GM12878 (cell line): ENCODE data around the gene KDM2A. TPM values are rescaled to one million over a fixed set of nuclear protein-coding genes. Genes with fewer than 3 reads are reported as not detected.
A peak's percentile ranks its signal among the peaks of the same experiment; 100 is the strongest.

Experiments used
- BHLHE40 ChIP-seq, 2 experiments: fragments of 450-650 bp in 1 of 2; IDR thresholded peaks; 2 replicates each; pipeline ENCODE4 v1.6.1; 2011 to 2017; ENCODE audit warnings: low read depth in 2 of 2, borderline replicate concordance in 1 of 2, improper control_type of control experiment in 1 of 2, low read length in 1 of 2, mild to moderate bottlenecking in 1 of 2
- CBFB ChIP-seq: IDR thresholded peaks from 2 replicates; pipeline ENCODE4 v1.6.1; 2016; ENCODE audit warnings: antibody characterized with exemption, low read depth
- CUX1 ChIP-seq: IDR thresholded peaks from 2 replicates; pipeline ENCODE4 v1.6.1; 2012; ENCODE audit warnings: improper control_type of control experiment, low read depth, low read length; ENCODE audit not compliant: insufficient replicate concordance
- E2F4 ChIP-seq: IDR thresholded peaks from 2 replicates; pipeline ENCODE4 v1.6.1; 2012; ENCODE audit warnings: low read depth, low read length, improper control_type of control experiment
- EED ChIP-seq: sonication (generic); IDR thresholded peaks from 2 replicates; pipeline ENCODE4 v1.6.1; 2016; ENCODE audit warnings: antibody characterized with exemption, low read depth
- GATAD2B ChIP-seq: fragments of 450-650 bp; conservative IDR thresholded peaks from 2 replicates; pipeline ENCODE4 v1.6.1; 2017; ENCODE audit warnings: low read depth, mild to moderate bottlenecking, moderate library complexity
- HDAC6 ChIP-seq: fragments of 200-600 bp; sonication (generic); IDR thresholded peaks from one replicate; pipeline ENCODE4 v1.8.0; 2017; ENCODE audit warnings: antibody characterized with exemption; ENCODE audit not compliant: unreplicated experiment
- MEF2A ChIP-seq: IDR thresholded peaks from 2 replicates; pipeline ENCODE4 v1.6.1; 2011; ENCODE audit warnings: low read depth, mild to moderate bottlenecking, low read length, moderate library complexity; ENCODE audit not compliant: insufficient read depth
- MEF2B ChIP-seq: fragments of 450-650 bp; IDR thresholded peaks from 2 replicates; pipeline ENCODE4 v1.6.1; 2018; ENCODE audit warnings: mild to moderate bottlenecking, moderate library complexity; ENCODE audit not compliant: partially characterized antibody, poor library complexity, severe bottlenecking
- MYB ChIP-seq: fragments of 150-350 bp; IDR thresholded peaks from 2 replicates; pipeline ENCODE4 v1.6.1; 2014; ENCODE audit warnings: mild to moderate bottlenecking, low read depth, low read length, borderline replicate concordance
- PAX5 ChIP-seq: IDR thresholded peaks from 2 replicates; pipeline ENCODE4 v1.6.1; 2011; ENCODE audit warnings: low read depth, low read length, borderline replicate concordance
- PBX3 ChIP-seq: IDR thresholded peaks from 2 replicates; pipeline ENCODE4 v1.6.1; 2011; ENCODE audit warnings: mild to moderate bottlenecking, low read depth, low read length, moderate library complexity; ENCODE audit not compliant: insufficient replicate concordance
- SMARCA5 ChIP-seq: fragments of 450-650 bp; IDR thresholded peaks from 2 replicates; pipeline ENCODE4 v1.6.1; 2017; ENCODE audit warnings: mild to moderate bottlenecking
- SREBF1 ChIP-seq: IDR thresholded peaks from 2 replicates; pipeline ENCODE4 v1.6.1; 2012; ENCODE audit warnings: mild to moderate bottlenecking, low read length
- TBL1XR1 ChIP-seq: IDR thresholded peaks from 2 replicates; pipeline ENCODE4 v1.6.1; 2012; ENCODE audit warnings: low read depth, low read length, improper control_type of control experiment
- ZNF592 ChIP-seq: fragments of 450-650 bp; IDR thresholded peaks from 2 replicates; pipeline ENCODE4 v1.6.1; 2017; ENCODE audit warnings: mild to moderate bottlenecking, moderate library complexity
- ZZZ3 ChIP-seq: IDR thresholded peaks from 2 replicates; pipeline ENCODE4 v1.6.1; 2011; ENCODE audit warnings: low read depth; ENCODE audit not compliant: control insufficient read depth, insufficient read length
- polyA plus RNA-seq, 11 experiments: library from polyadenylated mRNA; depleted of rRNA in 4 of 11; unstranded in 6 of 11; stranded (reverse) in 5 of 11; fragments of >200 nt; fragmentation: Nextera tagmentation in 4 of 11; fragmentation: Illumina TruSeq in 1 of 11; extraction: Ambion mirVana in 4 of 11; extraction: Trizol in 1 of 11; gene quantifications; 1 replicate in 1 of 11; 2 replicates in 10 of 11; pipeline versions ENCODE4 v1.2.1 to v1.2.3, GENCODE V29; 2011 to 2016; ENCODE audit warnings: inconsistent platforms in 2 of 11, missing spikeins in 2 of 11, low read depth in 1 of 11
- total RNA-seq, 4 experiments: library from RNA; depleted of rRNA in 3 of 4; stranded (reverse); fragments of >200 nt in 3 of 4; fragmentation: Illumina TruSeq in 1 of 4; extraction: Trizol in 1 of 4; gene quantifications; 2 replicates each; pipeline versions ENCODE4 v1.2.1 to v1.2.3, GENCODE V29; 2013 to 2021

Gene KDM2A
- total and polyA plus RNA-seq, 10 of the 15 experiments (the other 5 are each of a cell fraction or from before 2014, with no cell fraction given), result 10.5 to 69.3 (median 41.6) TPM

- TF ChIP-seq EED (peak; percentile 36; the same call in 1 of the 2 replicates), PBX3 (peak; percentile 52), PAX5 (no peak), SREBF1 (no peak), BHLHE40 (IDR thresholded peaks at IDR 0.05; ENCODE audit: borderline replicate concordance in 1 of 2, low read depth in 2 of 2, low read length in 1 of 2) (no peak), HDAC6 (no peak), GATAD2B (no peak), MYB (no peak), TBL1XR1 (no peak), MEF2A (no peak), CUX1 (no peak), CBFB (no peak), ZNF592 (no peak), ZZZ3 (no peak), E2F4 (no peak), SMARCA5 (peak; percentile 64; the same call in 1 of the 2 replicates), MEF2B (no peak)
Measured at GRCh38 chr11:67262731-67263675, 143.9 kb downstream of the KDM2A start (continued).
